IPS DF 4.7 (cell line): ENCODE data around the gene IVNS1ABP.

ENCODE experiments used
- DNase-seq: peaks from one replicate; pipeline ENCODE4 v3.0.0-alpha.2; 2013; ENCODE audit warnings: low spot score; ENCODE audit errors: extremely low read depth

Gene IVNS1ABP

DNA sequence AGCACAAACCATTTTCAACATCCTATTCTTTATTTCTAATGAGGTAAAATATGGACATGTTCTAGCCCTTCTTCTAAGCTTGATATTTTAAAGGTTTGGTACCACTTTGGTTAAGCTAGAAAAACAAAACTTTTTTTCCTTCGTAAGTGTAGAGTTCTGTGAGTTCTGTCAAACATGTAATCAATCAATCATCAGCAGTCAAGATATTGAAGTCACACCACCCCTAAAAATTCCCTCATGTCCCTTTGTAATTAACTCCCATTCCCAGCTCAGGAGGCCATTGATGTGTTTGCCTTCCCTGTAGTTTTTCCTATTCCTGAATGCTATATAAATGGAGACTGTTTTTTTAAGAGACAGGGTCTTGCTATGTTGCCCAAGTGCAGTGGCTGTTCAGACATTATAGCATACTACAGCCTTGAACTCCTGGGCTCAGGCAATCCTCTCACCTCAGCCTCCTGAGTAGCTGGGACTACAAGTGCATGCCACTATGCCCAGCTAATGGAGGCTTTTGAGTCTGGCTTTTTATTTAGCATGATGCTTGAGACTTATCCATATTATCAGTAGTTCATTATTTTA is 23.0 kb downstream of the IVNS1ABP start:
- DNase-seq, result no peak

DNA sequence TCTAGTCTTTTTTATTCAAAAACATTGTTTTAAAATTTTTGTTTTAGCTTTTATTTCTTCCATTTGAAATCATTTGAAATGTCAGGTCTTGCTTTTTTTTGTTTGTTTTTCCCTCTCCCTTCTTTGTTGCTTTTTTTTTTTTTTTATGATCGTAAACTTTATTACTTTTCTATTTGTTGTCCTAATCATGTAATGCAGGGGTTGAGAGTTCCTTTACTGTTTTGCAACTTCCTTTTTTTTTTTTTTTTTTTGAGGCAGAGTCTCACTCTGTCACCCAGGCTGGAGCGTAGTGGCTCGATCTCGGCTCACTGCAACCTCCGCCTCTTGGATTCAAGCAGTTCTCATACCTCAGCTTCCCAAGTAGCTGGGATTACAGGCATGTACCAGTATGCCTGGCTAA is 24.8 kb downstream of the IVNS1ABP start:
- DNase-seq, result no peak

DNA sequence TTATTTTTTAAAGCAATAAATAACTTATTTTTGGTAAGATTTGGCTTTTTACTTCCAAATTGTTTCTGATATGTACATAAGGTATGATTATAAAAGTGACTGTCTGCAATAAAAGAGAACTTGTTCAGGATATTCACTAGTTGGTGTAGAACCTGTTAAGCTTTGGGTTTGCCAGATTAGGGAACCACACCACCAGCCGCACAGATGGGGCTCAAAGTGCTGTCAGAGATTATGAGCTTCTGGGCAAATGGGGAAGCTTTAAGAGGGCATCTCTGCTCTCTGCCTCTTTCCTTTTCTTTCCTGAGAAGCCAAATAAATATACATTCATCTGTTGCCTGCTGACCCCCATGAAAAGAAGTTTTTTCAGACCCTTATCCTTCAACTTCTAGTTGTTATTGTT is 25.4 kb downstream of the IVNS1ABP start:
- DNase-seq, result no peak

- DNase-seq, result no peak
These were observed 25.9 kb downstream of the IVNS1ABP start for GRCh38 chr1:185291159-185291558.

- DNase-seq, result no peak
These were observed 27.2 kb downstream of the IVNS1ABP start for GRCh38 chr1:185289880-185290279.

DNA sequence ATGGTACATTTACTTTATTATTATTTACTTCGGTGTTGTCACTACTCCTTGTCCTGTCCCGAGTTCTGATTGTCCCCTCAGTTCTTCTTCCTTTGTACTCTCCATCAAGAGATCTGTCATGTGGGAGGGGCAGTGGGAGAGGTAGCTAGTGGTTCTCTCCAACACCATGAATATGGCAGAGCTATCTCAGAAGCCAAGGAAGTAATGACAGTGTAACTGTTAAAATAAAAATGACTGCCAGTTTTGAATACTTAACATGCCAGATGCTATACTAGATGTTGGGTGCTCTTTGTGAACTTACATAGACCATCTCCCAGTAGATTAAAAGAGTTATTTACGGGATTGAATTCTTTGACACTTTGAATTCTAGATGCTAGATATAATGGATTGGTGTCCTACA is 28.6 kb downstream of the IVNS1ABP start:
- no peak for DNase-seq

DNA sequence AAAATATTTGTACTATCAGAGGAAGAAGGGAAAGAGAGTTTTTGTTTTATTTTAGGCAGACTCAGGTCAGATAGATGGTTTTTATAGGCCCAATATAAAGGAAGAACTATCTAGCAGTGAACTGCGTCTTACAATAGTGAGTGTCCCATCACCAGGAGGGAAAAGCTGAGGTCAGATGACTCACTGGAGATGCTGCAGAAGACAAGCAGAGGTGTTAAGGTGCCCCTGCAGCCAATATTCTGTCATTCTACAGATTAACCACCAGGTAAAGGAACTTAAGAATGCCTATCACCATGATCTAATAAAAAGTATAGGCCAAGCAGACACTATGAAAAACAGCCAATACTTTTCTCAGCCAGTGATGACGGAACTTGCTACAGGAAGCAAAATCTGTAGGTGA is 29.6 kb downstream of the IVNS1ABP start:
- DNase-seq, result no peak

DNA sequence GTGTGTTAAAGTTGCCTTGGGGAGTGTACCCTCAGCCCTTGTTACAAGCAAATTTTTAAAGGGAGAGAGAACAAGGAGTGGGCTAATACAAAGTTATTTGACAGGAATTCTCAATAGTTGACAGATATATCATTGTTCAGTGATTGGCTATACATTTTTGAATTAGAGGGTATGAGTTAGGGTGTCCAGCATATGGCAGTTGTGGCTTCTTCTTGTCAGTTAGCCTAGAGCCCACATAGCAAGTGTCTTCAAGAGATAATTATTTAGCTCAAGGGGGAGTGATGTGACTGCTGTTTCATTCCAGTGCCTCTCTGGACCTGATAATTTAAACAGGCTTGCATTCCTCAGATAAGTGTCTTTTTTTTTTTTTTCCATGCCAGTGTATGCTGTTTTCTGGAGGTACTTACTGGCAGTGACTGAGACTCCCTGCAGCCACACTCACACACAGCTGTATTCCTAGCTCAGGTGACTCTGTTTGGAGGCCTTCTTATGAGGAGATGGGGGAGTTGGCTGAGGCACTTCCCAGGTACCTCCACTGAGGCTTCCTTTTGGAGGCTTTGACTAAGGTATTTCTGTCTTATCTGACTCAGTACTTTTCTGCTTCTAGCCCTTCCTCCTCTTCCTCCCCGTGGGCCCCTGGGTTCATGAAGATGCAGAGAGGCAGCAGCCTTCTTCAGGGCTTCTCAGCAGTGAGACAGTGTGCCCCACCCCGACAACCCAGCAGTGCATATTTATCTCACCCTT is 32.3 kb downstream of the IVNS1ABP start:
- no peak for DNase-seq

DNA sequence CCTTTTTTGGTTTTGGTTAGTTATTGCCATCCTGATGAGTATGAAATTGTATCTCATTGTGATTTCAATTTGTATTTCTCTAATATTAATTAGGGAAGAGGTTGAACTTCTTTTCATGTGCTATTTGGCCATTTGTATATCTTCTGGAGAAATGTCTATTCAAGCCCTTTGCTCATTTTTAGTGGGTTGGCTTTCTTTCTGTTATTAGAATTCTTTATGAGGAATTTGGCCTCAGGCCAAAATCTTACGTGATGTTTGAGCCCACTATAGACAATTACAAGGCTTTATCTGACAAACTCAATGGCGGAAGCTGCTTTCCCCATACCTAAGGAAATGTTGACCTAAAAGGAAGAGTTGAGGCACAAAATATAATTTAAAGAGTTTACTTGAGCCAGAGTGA is 32.9 kb downstream of the IVNS1ABP start:
- DNase-seq, result no peak

DNA sequence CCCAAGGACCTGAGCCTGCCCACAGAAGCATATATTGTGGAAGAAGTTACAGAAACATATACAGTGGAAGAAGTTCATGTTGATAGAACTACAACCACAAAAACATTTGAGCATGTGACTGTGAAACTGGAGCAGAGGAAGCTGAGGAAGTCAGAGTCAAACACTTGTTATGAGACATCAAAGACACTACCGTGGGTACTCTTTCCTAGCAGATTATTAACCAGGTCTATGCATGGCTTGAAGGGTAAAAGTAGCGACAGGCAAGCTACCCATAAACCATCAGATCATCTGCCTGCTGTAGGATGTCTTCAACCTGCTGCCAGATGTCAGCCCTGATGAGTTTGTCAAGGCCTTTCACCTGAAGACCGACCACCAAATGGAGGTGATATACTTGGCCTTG is 35.8 kb downstream of the IVNS1ABP start:
- no peak for DNase-seq

GRCh38 chr1:185280589-185280988 is 36.5 kb downstream of the IVNS1ABP start:
- no peak for DNase-seq

- DNase-seq, result no peak
These were observed 37.5 kb downstream of the IVNS1ABP start for GRCh38 chr1:185279571-185279970.

DNA sequence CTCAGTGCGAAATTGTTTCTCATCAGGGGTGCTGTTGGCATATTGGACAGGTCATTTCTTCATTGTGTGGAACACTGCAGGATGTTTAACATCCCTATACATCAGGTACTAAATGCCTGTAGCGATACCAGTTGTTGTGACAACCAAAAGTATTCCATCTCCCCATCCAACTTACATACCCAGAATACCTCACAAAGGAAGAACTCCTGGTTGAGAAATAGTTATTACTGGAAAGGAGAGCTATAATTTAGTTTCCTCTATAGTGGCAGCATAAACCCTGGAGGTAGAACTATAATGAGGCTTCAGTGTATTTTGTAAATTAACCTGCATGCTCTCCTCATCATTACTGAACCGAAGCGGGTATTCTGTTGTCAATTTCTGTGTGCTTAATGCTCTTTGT is 45.1 kb downstream of the IVNS1ABP start:
- no peak for DNase-seq

DNA sequence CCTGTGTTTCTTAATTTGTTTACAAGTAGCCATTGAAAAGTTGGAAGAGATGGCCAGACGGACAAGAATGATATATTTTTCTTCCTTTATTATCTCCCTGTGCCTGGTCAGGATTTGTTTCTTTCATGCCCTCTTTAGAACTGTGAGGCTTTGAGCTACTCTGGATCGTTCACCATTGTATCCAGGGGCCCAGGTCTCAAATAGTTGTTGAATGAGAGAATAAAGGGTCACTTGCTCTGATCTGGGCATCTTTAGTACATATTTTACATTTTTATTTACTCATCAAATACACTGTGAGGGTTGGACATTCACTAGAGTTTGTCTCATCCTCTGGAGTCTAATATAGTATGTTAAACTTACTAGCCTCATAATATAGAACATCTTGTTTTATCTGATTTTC is 48.7 kb downstream of the IVNS1ABP start:
- no peak for DNase-seq

DNA sequence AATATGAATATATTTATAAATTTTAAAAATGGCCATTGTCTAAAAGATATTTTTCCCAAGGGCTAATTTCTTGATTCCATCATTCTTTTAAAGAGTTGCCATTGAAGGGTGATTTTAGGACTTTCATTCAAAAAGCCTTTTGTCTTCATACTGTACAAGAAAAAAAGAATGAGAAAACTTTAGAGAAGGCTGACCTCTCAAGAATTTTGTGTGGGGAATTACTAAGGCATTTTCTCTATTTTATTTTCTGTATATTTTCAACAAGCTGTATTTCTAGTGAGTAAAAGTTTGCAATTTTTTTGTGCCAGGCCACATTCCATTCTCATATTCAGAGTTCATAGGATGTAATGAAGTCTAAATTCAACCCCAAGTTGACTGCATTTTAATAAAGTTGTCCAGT is 49.3 kb downstream of the IVNS1ABP start:
- no peak for DNase-seq

DNA sequence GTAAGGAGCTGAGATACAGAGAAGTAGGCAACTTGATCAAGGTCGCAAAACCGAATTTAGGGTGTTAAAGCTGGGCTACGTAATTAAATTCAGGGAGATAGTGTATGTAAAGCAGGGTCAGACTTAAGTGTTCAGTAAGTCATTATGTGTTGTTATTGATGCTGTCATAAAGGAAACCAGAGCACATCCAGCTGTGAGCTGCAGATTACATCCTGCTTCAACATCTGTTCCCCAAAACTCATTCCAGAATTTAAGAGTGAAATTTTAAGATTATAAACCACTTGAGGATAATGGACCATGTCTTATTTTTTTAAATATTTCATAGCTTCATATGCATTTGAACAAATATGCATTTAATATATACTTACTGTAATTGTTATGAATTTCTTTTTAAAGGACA is 49.7 kb downstream of the IVNS1ABP start:
- DNase-seq, result no peak

GRCh38 chr1:185265314-185265713 is 51.7 kb downstream of the IVNS1ABP start:
- no peak for DNase-seq

DNA sequence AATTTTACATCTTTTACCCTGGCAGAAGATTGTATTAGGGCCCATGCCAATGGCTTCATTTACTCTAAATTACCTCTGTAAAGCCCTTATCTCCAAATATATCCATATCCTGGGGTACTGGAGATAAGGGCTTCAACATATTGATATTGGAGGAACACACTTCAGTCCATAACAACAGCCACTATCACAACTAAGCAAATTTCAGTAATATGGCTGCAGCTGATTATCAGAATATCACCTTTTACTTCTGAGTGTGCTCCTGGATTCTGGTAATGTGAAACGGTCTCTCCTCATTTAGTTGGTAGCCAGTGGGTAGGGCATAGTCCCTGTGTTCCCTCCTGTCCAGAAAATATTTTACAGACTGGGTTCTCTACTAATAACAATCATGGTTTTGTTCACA is 53.3 kb downstream of the IVNS1ABP start:
- DNase-seq, result no peak

GRCh38 chr1:185263292-185263691 is 53.8 kb downstream of the IVNS1ABP start:
- no peak for DNase-seq

DNA sequence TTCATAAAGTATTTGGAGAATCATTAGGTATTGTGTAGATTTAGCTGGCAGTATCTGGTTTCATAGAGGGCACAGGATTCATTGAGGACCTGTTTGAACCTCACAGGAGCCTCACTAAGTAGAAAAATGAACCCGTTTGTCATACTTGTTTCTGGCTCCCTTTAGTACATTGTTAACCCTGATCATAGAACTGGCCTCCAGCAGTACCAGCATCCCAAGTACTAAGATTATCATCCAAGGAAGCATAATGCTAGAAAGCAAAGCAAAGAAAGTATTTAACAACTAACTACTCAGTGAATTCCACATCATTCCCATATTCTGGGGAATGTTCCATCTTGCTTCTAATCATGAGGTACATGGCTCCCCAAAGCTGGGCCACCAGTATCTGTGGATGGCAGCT is 54.9 kb downstream of the IVNS1ABP start:
- no peak for DNase-seq

DNA sequence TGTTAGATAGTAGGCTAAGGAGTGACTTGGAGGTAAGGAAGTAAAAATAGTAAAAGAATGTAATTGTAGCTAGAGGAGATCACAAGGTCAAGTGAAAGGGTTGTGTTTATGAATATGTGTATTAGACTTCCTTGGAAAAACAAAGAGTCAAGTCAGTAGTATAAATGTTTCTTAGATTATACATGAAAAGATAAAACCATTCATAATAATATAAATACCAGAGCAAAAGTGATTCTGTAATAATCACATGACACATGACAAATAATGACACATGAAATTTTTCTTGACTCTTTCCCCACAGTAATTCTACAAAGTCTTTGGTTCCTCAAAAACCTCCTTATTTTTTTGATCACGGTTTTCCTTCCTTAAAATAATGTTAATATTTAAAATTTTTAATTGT is 56.4 kb downstream of the IVNS1ABP start:
- no peak for DNase-seq

DNA sequence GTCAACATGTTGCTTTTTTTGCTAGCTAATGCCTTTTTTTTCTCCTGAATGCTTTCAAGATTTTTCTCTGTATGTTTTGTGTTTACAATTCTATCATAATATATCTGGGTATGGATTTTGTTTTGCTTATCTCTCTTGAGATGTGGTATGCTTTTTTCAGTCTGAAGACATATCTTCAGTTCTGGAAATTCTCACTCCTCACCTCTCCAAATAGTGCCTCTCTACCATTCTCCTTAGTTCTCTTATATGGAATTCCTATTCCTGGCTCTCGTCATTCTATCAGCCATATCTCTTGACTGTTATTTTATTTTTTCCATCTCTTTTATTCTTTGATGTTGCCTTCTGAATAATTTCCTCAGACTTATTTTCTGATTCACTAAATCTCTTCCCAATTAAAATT is 58.4 kb downstream of the IVNS1ABP start:
- DNase-seq, result no peak

DNA sequence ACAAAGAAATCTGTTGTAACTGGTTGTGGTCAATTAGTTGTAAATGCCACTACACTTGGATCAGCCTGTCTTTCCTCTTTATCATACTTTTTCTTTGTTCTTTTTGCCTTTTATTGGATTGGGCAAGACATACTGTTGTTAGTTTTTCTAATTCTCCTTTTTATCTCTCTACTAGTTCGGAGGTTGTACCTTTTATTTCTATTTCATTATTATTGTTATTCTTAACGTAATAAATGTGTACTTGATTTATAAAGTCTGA is 59.2 kb downstream of the IVNS1ABP start:
- DNase-seq, result no peak
